CD4-positive, CD25-positive, alpha-beta regulatory T cell (primary cell): ENCODE data around the gene DDX31. TPM values are rescaled to one million over a fixed set of nuclear protein-coding genes. Genes with fewer than 3 reads are reported as not detected.

Source experiments
- ATAC-seq, 2 donors: fragments of 150-1000 bp; cut with Tn5 transposase; one replicate each; pipeline ENCODE4 v1.10.0; 2021; ENCODE audit warnings: low read depth in 2 of 2, moderate number of reproducible peaks in 2 of 2, moderate library complexity in 1 of 2
- DNase-seq, 3 donors: peaks; one replicate each; pipeline versions ENCODE4 v3.0.0 to v3.0.0-alpha.2; 2012 to 2022; ENCODE audit warnings: mixed read lengths in 1 of 3
- H3K27ac ChIP-seq: one replicate; pipeline ENCODE4 v1.7.0; 2013; ENCODE audit warnings: mild to moderate bottlenecking, low read length; ENCODE audit not compliant: insufficient read depth, poor library complexity, severe bottlenecking
- H3K27me3 ChIP-seq: one replicate; pipeline ENCODE4 v1.7.0; 2013; ENCODE audit warnings: low read length; ENCODE audit not compliant: control insufficient read depth, insufficient read depth
- H3K36me3 ChIP-seq: one replicate; pipeline ENCODE4 v1.7.0; 2013; ENCODE audit warnings: mild to moderate bottlenecking, low read length, moderate library complexity; ENCODE audit not compliant: control insufficient read depth, insufficient read depth
- H3K4me1 ChIP-seq: 2 replicates; pipeline ENCODE4 v1.7.0; 2013; ENCODE audit warnings: mild to moderate bottlenecking, low read length; ENCODE audit not compliant: insufficient read depth, control insufficient read depth, poor library complexity, severe bottlenecking
- H3K4me3 ChIP-seq: one replicate; pipeline ENCODE4 v1.7.0; 2013; ENCODE audit warnings: low read depth, mild to moderate bottlenecking, low read length, moderate library complexity
- H3K9me3 ChIP-seq, 2 experiments: 1 replicate in 1 of 2; 2 replicates in 1 of 2; pipeline ENCODE4 v1.7.0; 2013; ENCODE audit warnings: low read length in 2 of 2, mild to moderate bottlenecking in 1 of 2, moderate library complexity in 1 of 2; ENCODE audit not compliant: control insufficient read depth in 2 of 2
- H3K27ac Mint-ChIP-seq, 3 donors: one replicate each; pipeline ENCODE4 v1.8.0; 2020 to 2022; ENCODE audit warnings: mild to moderate bottlenecking in 3 of 3, mixed read lengths in 3 of 3, moderate library complexity in 2 of 3
- H3K27me3 Mint-ChIP-seq: one replicate; pipeline ENCODE4 v1.8.0; 2022; ENCODE audit warnings: mild to moderate bottlenecking, mixed read lengths
- H3K36me3 Mint-ChIP-seq: one replicate; pipeline ENCODE4 v1.8.0; 2020; ENCODE audit warnings: mixed read lengths
- H3K4me1 Mint-ChIP-seq, 4 donors: one replicate each; pipeline ENCODE4 v1.8.0; 2020 to 2022; ENCODE audit warnings: mixed read lengths in 4 of 4, mild to moderate bottlenecking in 1 of 4
- H3K4me3 Mint-ChIP-seq, 4 donors: one replicate each; pipeline ENCODE4 v1.8.0; 2020 to 2022; ENCODE audit warnings: mild to moderate bottlenecking in 4 of 4, mixed read lengths in 4 of 4, moderate library complexity in 3 of 4
- H3K9me3 Mint-ChIP-seq, 7 donors: one replicate each; pipeline ENCODE4 v1.8.0; 2020 to 2022; ENCODE audit warnings: mixed read lengths in 7 of 7, mild to moderate bottlenecking in 3 of 7, moderate library complexity in 2 of 7
- polyA plus RNA-seq, 4 donors: library from polyadenylated mRNA; unstranded; fragments of 300-500 nt; fragmentation: Illumina TruSeq; gene quantifications; one replicate each; pipeline ENCODE4 v1.2.3, GENCODE V29; 2021
- total RNA-seq: library from RNA; stranded (reverse); gene quantifications from one replicate; pipeline ENCODE4 v1.2.3, GENCODE V29; 2022

DDX31 gene
- total and polyA plus RNA-seq, 5 donors from 2014 or later, result 7.1 to 12.1 (median 7.3) TPM

DNA sequence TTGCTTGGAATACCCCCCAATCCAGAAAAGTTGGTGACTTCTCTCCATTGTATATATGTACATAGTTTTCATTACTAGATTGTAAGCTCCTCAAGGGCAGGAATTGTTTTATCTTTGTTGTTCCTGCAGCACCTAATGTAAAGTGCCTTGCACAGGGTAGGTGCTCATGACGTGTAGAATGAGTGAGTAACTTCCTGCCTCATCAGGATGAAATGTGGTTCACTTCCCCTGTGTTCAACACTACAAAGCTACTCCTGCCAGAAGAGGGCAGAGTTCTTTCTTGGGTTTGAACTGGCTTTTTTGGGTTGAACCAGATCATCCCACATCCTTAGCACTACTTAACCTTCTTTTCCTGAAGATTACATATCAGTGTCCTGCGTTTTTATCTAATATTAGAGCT, 24.4 kb upstream of the DDX31 start:
- DNase-seq (peak in 2 of 3 donors; percentile 8 to 56), ATAC-seq (peak; percentile 62 to 73)
- Mint-ChIP-seq H3K4me3 (no peak overlapping the region), H3K9me3 (peaks cover 4 to 32% (median 13%) of the 10 kb centered on the region in 7 donors), H3K4me1 (peaks cover 0 to 7% (median 4%) of the 10 kb centered on the region in 4 donors), H3K27me3 (no peaks in the 10 kb centered on the region), H3K27ac (peak overlapping the region in 1 of 3 donors; percentile 65), H3K36me3 (peaks cover 29% of the 10 kb centered on the region)
- Histone ChIP-seq H3K36me3 (peaks cover 23% of the 10 kb centered on the region), H3K27me3 (peaks cover 1% of the 10 kb centered on the region), H3K4me3 (no peak overlapping the region), H3K4me1 (no peaks in the 10 kb centered on the region), H3K27ac (no peak overlapping the region), H3K9me3 (peaks cover 21 to 24% of the 10 kb centered on the region in 2 experiments)

DNA sequence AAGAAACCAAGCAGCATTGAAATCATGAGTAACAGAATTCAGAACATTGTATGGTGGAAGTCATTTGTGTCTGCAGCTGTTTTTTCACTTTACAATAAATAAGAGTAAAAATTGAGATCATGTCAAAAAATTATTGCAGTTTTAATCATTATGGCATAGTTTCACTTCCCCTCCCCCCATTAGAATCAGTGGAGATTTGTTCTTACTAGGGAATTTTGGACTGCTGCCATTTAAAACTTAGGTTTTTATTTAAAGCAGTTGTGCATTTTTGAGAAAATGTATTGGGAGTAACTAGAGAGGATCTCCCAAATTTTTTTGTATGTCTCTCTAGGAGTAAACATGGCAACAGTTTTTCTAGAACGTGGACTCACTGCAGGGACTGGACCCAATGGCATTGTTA, 20.9 kb upstream of the DDX31 start:
- Histone ChIP-seq H3K4me3 (no peak overlapping the region), H3K4me1 (no peaks in the 10 kb centered on the region), H3K27me3 (no peaks in the 10 kb centered on the region), H3K9me3 (no peaks in the 10 kb centered on the region), H3K27ac (no peak overlapping the region), H3K36me3 (peaks cover 55% of the 10 kb centered on the region)
- DNase-seq (no peak), ATAC-seq (no peak)
- H3K36me3 Mint-ChIP-seq, result peaks cover 57% of the 10 kb centered on the region
- H3K27me3 Mint-ChIP-seq, result no peaks in the 10 kb centered on the region
- H3K4me1 Mint-ChIP-seq, result peaks cover 0 to 7% (median 4%) of the 10 kb centered on the region in 4 donors
- H3K9me3 Mint-ChIP-seq, result peaks cover 0 to 6% (median 4%) of the 10 kb centered on the region in 7 donors
- H3K27ac Mint-ChIP-seq, result no peak overlapping the region
- H3K4me3 Mint-ChIP-seq, result no peak overlapping the region

DNA sequence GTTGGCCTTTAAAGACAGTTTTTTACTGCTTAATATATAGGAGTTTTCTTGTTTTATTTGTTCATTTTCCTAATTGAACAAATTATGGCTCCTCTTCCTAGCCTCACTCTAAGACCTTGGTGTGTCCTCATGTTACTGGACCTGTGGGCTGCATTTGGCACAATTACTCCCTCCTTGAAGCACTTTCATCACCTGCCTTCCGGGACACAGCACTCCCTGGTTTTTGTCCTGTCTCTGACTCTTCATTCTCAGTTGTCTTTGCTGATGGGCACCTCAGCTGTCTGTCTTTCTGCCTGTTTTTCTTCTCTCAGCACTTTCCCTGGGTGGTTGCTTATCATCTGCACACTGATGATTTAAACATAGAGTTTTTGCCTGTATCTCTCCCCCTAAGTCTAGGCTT, 14.1 kb upstream of the DDX31 start:
- DNase-seq (no peak), ATAC-seq (no peak)
- H3K27me3 ChIP-seq, result no peaks in the 10 kb centered on the region
- Mint-ChIP-seq H3K4me3 (no peak overlapping the region), H3K27me3 (no peaks in the 10 kb centered on the region), H3K27ac (peak overlapping the region in 1 of 3 donors; percentile 21), H3K9me3 (no peaks in the 10 kb centered on the region), H3K4me1 (peaks cover 4 to 24% (median 15%) of the 10 kb centered on the region in 4 donors), H3K36me3 (peaks cover 59% of the 10 kb centered on the region)
- H3K4me1 ChIP-seq, result peaks cover 9% of the 10 kb centered on the region
- no peaks in the 10 kb centered on the region for H3K9me3 ChIP-seq
- no peak overlapping the region for H3K27ac ChIP-seq
- no peak overlapping the region for H3K4me3 ChIP-seq
- peaks cover 69% of the 10 kb centered on the region for H3K36me3 ChIP-seq

DNA sequence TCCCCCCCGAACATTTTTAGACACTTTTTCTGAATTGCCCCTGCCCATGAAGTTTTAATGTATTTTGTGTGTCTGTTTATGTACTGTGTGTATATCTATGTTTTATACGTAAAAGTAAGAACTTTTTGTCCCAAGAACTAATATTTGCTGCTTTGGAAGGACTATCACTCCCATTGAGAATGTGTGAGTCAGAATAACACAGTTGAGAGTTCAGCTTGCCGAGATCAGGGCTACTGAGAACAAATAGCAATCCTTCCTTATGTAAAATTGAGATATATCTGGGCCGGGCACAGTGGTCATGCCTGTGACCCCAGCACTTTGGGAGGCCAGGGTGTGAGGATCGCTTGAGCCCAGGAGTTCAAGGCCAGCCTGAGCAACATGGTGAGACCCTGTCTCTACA, 11.8 kb upstream of the DDX31 start:
- no peak overlapping the region for H3K27ac Mint-ChIP-seq
- Histone ChIP-seq H3K9me3 (no peaks in the 10 kb centered on the region), H3K27ac (no peak overlapping the region), H3K4me1 (peaks cover 9% of the 10 kb centered on the region), H3K4me3 (no peak overlapping the region), H3K36me3 (peaks cover 61% of the 10 kb centered on the region), H3K27me3 (no peaks in the 10 kb centered on the region)
- H3K4me3 Mint-ChIP-seq, result no peak overlapping the region
- peaks cover 51% of the 10 kb centered on the region for H3K36me3 Mint-ChIP-seq
- ATAC-seq, result no peak
- peaks cover 4 to 27% (median 20%) of the 10 kb centered on the region in 4 donors for H3K4me1 Mint-ChIP-seq
- H3K27me3 Mint-ChIP-seq, result no peaks in the 10 kb centered on the region
- H3K9me3 Mint-ChIP-seq, result no peaks in the 10 kb centered on the region
- DNase-seq, result no peak

DNA sequence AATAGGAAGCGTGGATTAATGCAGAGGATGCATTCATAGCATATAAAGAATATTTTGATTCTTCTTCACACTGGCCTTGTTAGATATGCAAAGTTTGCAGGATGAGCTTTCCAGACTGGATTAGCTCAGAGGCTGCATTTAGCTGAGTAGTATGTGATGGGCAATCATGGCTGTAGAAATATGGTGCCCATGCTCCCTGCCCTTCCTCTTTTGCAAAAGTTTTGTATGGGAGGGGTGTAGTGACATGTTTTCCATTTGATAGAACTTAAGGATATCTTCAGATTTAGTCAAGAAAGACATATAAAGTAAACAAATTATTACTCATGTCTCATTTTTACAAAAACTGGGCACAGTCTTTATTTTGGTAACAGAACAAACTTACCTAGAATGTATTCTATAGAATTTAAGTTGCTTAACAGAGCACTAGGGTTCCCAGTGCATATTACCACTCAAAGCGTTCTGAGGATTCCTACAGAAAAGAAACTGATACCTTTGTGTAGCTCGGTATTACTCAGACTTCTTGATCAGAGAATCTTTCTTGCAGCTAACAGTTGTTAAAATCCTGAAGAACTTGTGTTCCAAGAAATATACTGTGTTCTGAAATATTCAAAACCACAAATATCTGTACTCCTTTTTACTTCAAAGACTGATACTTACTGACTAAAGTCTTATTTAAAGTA, 10.3 kb upstream of the DDX31 start:
- H3K27ac ChIP-seq, result no peak overlapping the region
- Mint-ChIP-seq H3K4me3 (no peak overlapping the region), H3K9me3 (no peaks in the 10 kb centered on the region), H3K27me3 (no peaks in the 10 kb centered on the region), H3K4me1 (peaks cover 4 to 34% (median 24%) of the 10 kb centered on the region in 4 donors), H3K36me3 (peaks cover 44% of the 10 kb centered on the region), H3K27ac (no peak overlapping the region)
- H3K4me1 ChIP-seq, result peaks cover 9% of the 10 kb centered on the region
- H3K36me3 ChIP-seq, result peaks cover 46% of the 10 kb centered on the region
- no peak overlapping the region for H3K4me3 ChIP-seq
- peak in 1 of 3 donors; percentile 75 for DNase-seq
- no peaks in the 10 kb centered on the region for H3K9me3 ChIP-seq
- ATAC-seq, result no peak
- H3K27me3 ChIP-seq, result no peaks in the 10 kb centered on the region

DNA sequence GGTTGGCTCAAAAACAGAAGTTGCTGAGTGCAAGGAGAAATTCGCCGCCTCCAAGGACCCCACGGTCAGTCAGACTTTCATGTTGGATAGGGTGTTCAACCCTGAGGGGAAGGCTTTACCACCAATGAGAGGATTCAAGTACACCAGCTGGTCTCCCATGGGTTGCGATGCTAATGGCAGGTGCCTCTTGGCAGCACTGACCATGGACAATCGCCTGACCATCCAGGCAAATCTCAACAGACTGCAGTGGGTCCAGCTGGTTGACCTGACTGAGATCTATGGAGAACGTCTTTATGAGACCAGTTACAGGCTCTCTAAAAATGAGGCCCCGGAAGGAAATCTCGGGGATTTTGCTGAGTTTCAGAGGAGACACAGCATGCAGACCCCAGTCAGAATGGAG, 8.2 kb upstream of the DDX31 start:
- DNase-seq, result no peak
- no peak overlapping the region for H3K27ac ChIP-seq
- no peaks in the 10 kb centered on the region for H3K9me3 ChIP-seq
- Mint-ChIP-seq H3K4me1 (peaks cover 8 to 55% (median 37%) of the 10 kb centered on the region in 4 donors), H3K27ac (no peak overlapping the region), H3K36me3 (peaks cover 30% of the 10 kb centered on the region), H3K9me3 (no peaks in the 10 kb centered on the region), H3K27me3 (no peaks in the 10 kb centered on the region), H3K4me3 (no peak overlapping the region)
- no peak overlapping the region for H3K4me3 ChIP-seq
- no peaks in the 10 kb centered on the region for H3K27me3 ChIP-seq
- H3K4me1 ChIP-seq, result peaks cover 21% of the 10 kb centered on the region
- H3K36me3 ChIP-seq, result peaks cover 30% of the 10 kb centered on the region
- no peak for ATAC-seq

DNA sequence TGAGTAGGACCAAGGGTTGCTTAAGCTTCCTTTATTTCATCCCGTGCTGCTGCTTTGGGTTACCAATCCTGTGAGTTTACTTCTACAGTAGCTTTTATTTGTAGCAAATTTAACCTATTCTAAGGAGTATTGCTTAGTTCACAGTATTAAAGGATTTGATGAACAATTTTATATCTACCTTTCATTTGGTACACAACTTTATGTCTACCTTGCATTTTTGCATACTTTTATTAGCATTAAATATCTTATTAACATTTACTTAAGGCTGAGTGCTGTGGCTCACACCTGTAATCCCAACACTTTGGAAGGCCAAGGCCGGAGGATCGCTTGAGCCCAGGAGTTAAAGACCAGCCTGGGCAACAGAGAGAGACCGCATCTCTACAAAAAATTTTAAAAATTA, 4.7 kb upstream of the DDX31 start:
- H3K27ac ChIP-seq, result no peak overlapping the region
- peaks cover 19% of the 10 kb centered on the region for H3K36me3 ChIP-seq
- H3K4me1 Mint-ChIP-seq, result peaks cover 14 to 63% (median 40%) of the 10 kb centered on the region in 4 donors
- no peak overlapping the region for H3K4me3 ChIP-seq
- no peaks in the 10 kb centered on the region for H3K9me3 Mint-ChIP-seq
- H3K4me1 ChIP-seq, result peaks cover 43% of the 10 kb centered on the region
- H3K9me3 ChIP-seq, result no peaks in the 10 kb centered on the region
- peaks cover 19% of the 10 kb centered on the region for H3K36me3 Mint-ChIP-seq
- DNase-seq, result no peak
- H3K27ac Mint-ChIP-seq, result no peak overlapping the region
- peak overlapping the region in 1 of 4 donors; percentile 43 for H3K4me3 Mint-ChIP-seq
- ATAC-seq, result no peak
- no peaks in the 10 kb centered on the region for H3K27me3 ChIP-seq
- H3K27me3 Mint-ChIP-seq, result no peaks in the 10 kb centered on the region

DNA sequence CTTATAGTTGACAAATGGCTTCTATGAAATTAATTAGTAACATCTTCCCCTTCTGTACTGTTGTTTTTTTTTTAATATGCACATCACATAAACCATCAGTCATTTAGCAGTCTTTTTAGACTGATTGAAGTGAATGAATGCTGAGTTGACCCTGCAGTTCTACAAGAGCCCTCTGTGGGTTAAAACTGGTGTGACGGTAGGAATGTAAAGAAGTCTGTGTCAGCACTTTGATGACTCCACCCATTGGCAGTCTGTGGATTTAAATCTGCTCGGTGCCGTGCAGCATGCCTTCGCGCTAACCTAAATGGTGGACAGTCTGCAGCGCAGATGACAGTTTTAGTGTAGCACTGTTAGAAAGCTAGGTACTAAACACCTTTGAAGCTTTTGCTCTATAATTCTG, 3.6 kb upstream of the DDX31 start:
- Mint-ChIP-seq H3K27ac (peak overlapping the region in 2 of 3 donors; percentile 38 to 53), H3K4me3 (peak overlapping the region in 3 of 4 donors; percentile 25 to 95 (median 47)), H3K4me1 (peaks cover 14 to 67% (median 40%) of the 10 kb centered on the region in 4 donors)

More for the DNA sequence above, 3.6 kb upstream of the DDX31 start:
- DNase-seq, result peak in 1 of 3 donors; percentile 61
- no peak for ATAC-seq
- Histone ChIP-seq H3K4me3 (no peak overlapping the region), H3K27ac (no peak overlapping the region), H3K4me1 (peaks cover 42% of the 10 kb centered on the region), H3K27me3 (no peaks in the 10 kb centered on the region), H3K36me3 (peaks cover 7% of the 10 kb centered on the region), H3K9me3 (no peaks in the 10 kb centered on the region)
- Mint-ChIP-seq H3K9me3 (no peaks in the 10 kb centered on the region), H3K36me3 (peaks cover 8% of the 10 kb centered on the region), H3K27me3 (no peaks in the 10 kb centered on the region)
